Activated CD8-positive, alpha-beta memory T cell treated with anti-CD3 and anti-CD28 coated beads, Interleukin-2, amount 50 U/mL, for 24 hours (primary cell): ENCODE results near the gene SCARF1.

ENCODE experiments used
- DNase-seq: peaks from one replicate; pipeline ENCODE4 v3.0.0-alpha.2; 2020; ENCODE audit errors: extremely low read depth

Gene SCARF1

GRCh38 chr17:1648963-1649843 is 3.7 kb upstream of the SCARF1 start:
- peak; percentile 70 for DNase-seq

- DNase-seq, result no peak
Observed at GRCh38 chr17:1648173-1648962, 2.8 kb upstream of the SCARF1 start.

DNA sequence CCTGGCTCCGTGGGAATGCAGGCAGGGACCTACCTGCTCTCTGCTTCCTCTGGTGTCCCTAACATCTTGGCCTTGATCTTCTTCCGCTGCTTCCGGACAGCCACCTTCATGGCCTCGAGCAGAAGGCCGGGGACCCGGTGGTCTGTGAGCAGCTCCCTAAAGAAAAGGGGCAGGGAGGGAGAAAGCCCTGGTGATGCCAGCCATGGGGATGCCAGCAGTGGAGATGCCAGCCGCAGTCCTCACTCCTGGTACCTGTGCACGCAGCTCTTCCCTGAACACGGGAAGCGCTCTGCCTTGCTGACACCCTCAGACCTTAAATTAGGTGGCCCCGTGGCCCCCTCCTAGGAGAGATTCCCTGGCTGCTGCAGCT is 2.3 kb upstream of the SCARF1 start:
- DNase-seq, result no peak

DNA sequence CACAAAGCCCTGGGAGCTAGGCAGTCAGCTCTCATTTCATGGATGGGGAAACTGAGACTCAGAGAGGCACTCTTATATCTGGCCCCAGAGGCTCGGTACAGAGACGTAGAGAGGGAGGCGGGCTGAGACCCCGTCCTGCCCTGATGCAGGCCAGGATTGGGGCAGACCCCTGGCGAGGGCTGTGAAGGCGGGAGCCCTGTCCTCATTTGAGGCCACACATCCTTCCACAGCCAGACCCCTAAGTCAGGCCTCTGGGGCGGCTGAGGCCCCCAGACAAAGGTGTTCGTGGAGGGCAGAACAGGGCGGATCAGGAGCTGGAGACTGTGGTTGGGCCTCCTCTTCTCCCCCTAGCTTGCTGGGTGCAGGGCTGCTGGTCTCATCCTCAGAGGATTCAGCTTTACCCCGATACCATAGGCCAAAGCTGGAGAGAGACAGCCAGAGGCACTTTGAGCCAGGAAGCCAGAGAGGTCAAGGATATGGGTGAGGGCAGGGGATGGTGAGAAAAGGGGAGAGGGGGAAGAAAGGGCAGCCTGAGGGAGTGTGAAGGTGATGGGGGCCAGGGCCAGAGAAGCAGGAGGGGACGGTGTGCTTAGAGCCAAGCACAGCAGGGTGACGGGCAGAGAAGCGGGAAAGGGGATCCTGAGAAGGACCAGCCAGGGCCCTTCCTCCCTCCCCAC is 805 bp upstream of the SCARF1 start:
- DNase-seq, result no peak

GRCh38 chr17:1644493-1645206 is 882 bp downstream of the SCARF1 start:
- DNase-seq, result no peak

- no peak for DNase-seq
Observed at GRCh38 chr17:1643999-1644492, 1.5 kb downstream of the SCARF1 start.

DNA sequence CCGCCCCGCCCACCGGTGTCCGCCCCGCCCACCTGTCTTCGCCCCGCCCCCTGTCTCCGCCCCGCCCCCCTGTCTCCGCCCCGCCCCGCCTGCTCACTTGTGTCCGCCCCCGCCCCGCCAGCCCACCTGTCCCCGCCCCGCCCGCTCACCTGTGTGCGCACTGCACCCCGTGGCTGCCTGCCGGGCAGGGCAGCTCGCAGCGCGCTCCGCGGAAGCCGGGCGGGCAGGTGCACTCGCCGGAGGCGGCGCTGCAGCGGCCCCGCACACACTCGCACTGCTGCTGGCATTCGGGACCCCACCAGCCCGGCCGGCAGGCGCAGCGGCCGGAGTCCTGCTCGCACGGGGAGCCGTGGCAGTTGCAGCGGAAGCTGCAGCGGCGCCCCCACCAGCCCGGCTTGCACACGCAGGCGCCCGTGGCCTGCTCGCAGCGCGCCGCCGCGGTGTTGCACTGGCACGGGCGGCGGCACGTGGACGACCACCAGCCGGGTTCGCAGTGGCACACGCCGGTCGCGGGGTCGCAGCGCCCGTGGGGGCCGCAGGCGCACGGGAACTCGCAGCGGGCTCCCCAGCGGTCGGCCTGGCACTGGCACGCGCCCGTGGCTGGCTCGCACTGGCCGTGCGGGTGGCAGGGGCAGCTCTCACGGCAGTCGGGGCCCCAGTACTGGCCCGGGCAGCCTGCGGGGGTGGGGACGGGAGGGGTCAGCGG is 2.1 kb downstream of the SCARF1 start:
- DNase-seq, result no peak

DNA sequence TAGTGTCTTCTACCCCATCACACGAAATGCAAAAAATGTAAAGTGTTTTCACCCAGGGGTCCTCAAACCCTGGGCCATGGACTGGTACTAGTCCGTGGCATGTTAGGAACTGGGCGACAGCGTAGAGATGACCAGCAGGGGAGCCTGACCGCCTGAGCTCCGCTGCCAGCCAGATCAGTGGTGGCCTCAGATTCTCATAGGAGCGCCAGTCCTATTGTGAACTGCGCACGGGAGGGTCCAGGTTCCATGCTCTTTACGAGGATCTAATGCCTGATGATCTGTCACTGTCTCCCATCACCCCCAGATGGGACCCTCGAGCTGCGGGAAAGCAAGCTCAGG is 4.5 kb downstream of the SCARF1 start:
- no peak for DNase-seq

DNA sequence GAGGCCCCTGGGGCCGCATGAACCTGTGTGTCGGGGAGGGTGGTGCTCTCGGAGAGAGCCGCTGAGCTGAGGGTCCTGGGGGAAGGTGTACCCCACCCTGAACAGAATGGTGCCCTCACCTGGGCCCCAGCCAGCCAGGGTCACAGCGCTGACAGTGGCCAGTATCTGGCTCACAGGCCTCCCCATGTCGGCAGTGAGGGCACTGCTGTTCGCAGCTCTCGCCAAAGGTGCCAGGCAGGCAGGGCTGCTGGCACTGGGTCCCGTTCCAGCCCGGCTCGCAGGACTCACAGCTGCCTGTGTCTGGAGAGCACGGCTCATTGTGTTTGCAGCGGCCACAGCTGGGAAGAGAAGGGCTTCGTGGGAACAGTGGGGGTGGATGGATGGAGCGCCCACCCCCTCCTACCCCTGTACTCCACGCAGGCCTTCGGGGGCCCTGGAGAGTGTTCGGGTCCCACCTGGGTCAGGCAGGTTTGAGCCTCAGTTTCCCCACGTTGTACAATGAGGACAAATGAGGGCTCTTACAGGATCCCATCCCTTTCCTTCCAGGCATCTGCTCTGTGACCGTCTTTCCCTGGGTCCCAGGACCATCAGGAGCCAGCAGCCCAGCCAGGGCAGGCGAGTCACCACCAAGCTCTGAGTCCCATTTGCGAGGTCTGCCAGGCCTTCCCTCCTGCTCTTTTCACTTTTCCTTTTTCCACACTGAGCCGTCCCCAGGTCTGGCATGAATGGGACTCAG is 5.0 kb downstream of the SCARF1 start:
- DNase-seq, result no peak

GRCh38 chr17:1639549-1640180 is 5.9 kb downstream of the SCARF1 start:
- DNase-seq, result no peak

DNA sequence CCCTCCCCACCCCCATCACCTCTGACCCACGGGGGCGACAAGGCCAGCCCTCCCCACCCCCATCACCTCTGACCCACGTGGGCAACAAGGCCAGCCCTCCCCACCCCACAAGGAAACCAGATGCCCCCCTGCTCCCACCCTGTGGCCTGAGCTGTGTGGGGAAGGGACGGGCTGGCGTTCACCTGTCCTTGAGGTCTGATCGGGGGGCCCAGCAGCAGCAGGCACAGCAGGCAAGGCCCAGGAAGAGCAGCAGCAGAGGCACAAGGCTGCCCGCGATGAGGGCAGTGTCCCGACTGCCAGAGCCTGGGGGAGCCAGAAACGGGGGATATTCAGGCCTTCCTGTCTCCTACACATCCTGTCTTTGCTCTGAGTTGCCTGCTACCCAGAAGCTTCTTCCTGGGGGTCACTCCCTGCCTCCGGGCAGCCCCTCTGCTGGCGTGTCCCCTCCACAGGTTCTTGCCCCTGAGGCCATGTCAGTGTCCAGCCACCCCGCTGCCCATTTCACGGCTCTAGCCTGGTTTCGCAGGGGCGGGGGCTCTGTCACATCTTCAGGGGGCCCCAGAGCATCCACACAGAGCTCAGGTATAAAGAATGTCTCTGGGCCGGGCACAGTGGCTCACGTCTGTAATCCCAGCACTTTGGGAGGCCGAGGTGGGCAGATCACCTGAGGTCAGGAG is 6.8 kb downstream of the SCARF1 start:
- no peak for DNase-seq

DNA sequence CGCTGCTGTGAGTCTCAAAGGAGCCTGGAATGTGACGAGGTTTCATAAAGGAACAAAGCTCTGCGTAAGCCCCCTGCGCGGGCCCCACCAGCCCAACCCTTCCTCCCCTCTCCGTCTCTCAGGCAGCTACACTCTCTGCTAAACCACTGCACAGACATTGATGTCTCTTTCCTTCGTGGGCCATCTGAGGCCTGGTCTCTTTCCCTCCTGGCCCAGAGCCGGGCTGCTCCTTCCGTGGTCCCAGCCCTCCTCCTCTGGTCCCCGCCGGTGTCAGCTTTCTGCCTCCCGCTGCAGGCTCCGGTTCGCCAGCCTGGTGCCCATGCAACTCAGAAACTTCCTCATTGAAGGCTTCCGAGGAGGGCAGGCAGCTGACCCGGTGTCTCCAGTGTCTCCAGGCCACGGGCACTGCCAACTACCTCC is 7.4 kb downstream of the SCARF1 start:
- DNase-seq, result no peak

- DNase-seq, result no peak
Observed at GRCh38 chr17:1636732-1637285, 8.7 kb downstream of the SCARF1 start.

GRCh38 chr17:1635675-1636465 is 9.7 kb downstream of the SCARF1 start:
- no peak for DNase-seq

DNA sequence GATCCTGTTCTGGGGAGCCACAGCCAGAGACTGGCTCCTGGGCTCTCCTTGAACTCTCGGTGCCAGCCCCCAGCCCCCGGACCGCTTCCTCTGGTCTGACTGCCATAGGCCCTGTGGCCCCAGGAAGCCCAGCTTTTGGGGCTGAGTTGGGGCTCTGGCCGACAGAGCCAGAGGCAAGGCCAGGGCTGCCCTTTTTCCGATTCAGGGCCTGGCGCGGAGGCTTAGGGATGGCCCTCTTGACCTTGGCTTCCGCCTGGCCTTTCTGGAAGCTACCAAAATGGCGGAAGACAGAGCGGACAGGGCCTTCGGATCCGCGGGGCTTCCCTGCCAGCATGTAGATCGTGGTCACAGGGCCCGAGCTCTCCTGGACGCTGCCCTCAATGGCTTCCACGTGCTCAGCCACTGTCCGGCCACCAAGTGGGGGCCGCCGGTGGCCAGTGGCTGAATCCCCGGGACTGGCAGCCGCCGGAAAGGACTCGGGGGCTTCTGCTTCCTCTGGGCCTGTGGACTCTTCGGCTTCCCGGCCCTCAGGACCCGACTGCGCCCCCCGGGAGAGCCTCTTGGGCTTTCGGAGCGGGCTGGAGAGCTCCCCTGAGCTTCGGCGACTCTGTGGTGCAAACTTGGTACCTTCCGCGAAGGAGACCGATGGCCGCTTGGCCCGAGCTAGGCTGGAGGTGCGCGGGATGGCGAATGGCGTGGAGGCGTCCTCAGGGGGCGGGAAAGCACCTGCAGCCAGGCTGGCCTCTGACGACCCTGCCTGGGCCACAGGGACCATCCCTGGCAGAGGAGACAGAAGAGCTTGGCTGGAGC is 10.5 kb downstream of the SCARF1 start:
- no peak for DNase-seq

DNA sequence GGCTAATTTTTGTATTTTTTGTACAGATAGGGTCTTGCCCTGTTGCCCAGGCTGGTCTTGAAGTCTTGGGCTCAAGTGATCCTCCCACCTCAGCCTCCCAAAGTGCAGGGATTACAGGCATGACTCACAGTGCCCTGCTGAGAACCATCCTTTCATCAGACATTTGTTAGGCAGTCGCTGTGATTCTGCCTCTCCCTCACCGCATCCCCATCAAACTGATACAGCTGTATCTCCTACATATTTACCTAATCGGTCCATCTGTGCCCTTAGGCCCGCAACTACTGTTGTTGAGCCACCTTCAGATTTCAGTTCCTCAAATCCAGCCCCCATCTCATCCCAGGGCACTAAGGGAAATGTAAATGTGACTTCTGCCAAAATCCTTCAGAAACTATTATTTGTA is 14.9 kb downstream of the SCARF1 start:
- DNase-seq, result no peak
